HepG2 (cell line): ENCODE data around the gene PROX1. TPM values are rescaled to one million over a fixed set of nuclear protein-coding genes. Genes with fewer than 3 reads are reported as not detected.

Source experiments
- AHDC1 ChIP-seq: sonication (generic); formaldehyde crosslinking; IDR thresholded peaks from 2 replicates; pipeline ENCODE4 v1.5.1; 2020; ENCODE audit warnings: mild to moderate bottlenecking, missing genetic modification reagents, borderline replicate concordance
- ELF1 ChIP-seq: sonication (generic); formaldehyde crosslinking; IDR thresholded peaks from 2 replicates; pipeline ENCODE4 v1.4.0; 2020; ENCODE audit warnings: missing genetic modification reagents
- ELF3 ChIP-seq: IDR thresholded peaks from 2 replicates; pipeline ENCODE4 v1.6.1; 2016; ENCODE audit warnings: missing genetic modification reagents, missing compliant biosample characterization
- FOXK1 ChIP-seq: sonication (generic); formaldehyde crosslinking; IDR thresholded peaks from 2 replicates; pipeline ENCODE4 v1.4.0; 2020; ENCODE audit warnings: low read depth, missing genetic modification reagents, borderline replicate concordance
- KDM5A ChIP-seq: fragments of 200-600 bp; sonication (generic); IDR thresholded peaks from 2 replicates; pipeline ENCODE4 v1.7.0; 2018; ENCODE audit warnings: antibody characterized with exemption, mild to moderate bottlenecking, low read length, borderline replicate concordance
- MAFG ChIP-seq: sonication (generic); formaldehyde crosslinking; IDR thresholded peaks from 2 replicates; pipeline ENCODE4 v1.5.1; 2020; ENCODE audit warnings: mild to moderate bottlenecking, missing genetic modification reagents
- NFIC ChIP-seq: IDR thresholded peaks from 2 replicates; pipeline ENCODE4 v1.6.1; 2012; ENCODE audit warnings: mild to moderate bottlenecking, low read length, inconsistent platforms
- SIN3A ChIP-seq: IDR thresholded peaks from 2 replicates; pipeline ENCODE4 v1.6.1; 2011; ENCODE audit warnings: low read depth, mild to moderate bottlenecking, control low read depth, low read length, borderline replicate concordance
- TBL1XR1 ChIP-seq: fragments of 150-350 bp; IDR thresholded peaks from 2 replicates; pipeline ENCODE4 v1.6.1; 2014; ENCODE audit warnings: borderline replicate concordance, low read length; ENCODE audit not compliant: partially characterized antibody
- ZFYVE20 ChIP-seq: sonication (generic); formaldehyde crosslinking; IDR thresholded peaks from 2 replicates; pipeline ENCODE4 v1.8.0; 2023; ENCODE audit warnings: low read depth, mild to moderate bottlenecking, moderate library complexity, missing genetic modification reagents, borderline replicate concordance
- ZHX2 ChIP-seq, 2 experiments: sonication (generic) in 1 of 2; formaldehyde crosslinking in 1 of 2; IDR thresholded peaks; 2 replicates each; pipeline versions ENCODE4 v1.6.1 to v1.9.0; 2014 to 2022; ENCODE audit warnings: antibody characterized with exemption in 1 of 2, borderline replicate concordance in 1 of 2, inconsistent platforms in 1 of 2, low read depth in 1 of 2, missing genetic modification reagents in 1 of 2
- ZNF160 ChIP-seq: sonication (generic); formaldehyde crosslinking; IDR thresholded peaks from 2 replicates; pipeline ENCODE4 v1.8.0; 2022; ENCODE audit warnings: mild to moderate bottlenecking, inconsistent platforms, missing genetic modification reagents
- ZNF510 ChIP-seq: sonication (generic); formaldehyde crosslinking; IDR thresholded peaks from 2 replicates; pipeline ENCODE4 v1.4.0; 2020; ENCODE audit warnings: low read depth, mild to moderate bottlenecking, missing genetic modification reagents
- ZNF660 ChIP-seq: sonication (generic); formaldehyde crosslinking; IDR thresholded peaks from 2 replicates; pipeline ENCODE4 v1.5.1; 2020; ENCODE audit warnings: mild to moderate bottlenecking, low read depth, missing genetic modification reagents, borderline replicate concordance
- ZZZ3 ChIP-seq: sonication (generic); formaldehyde crosslinking; IDR thresholded peaks from 2 replicates; pipeline ENCODE4 v1.4.0; 2020; ENCODE audit warnings: missing genetic modification reagents, mild to moderate bottlenecking, borderline replicate concordance
- polyA plus RNA-seq, 8 experiments: library from polyadenylated mRNA; depleted of rRNA in 3 of 8; stranded (reverse) in 7 of 8; unstranded in 1 of 8; fragments of >200 nt; fragmentation: Illumina TruSeq in 4 of 8; extraction: Trizol in 4 of 8; gene quantifications; 2 replicates each; pipeline versions ENCODE4 v1.2.1 to v1.2.3, GENCODE V29; 2011 to 2016; ENCODE audit warnings: low read depth in 4 of 8, missing spikeins in 1 of 8, mixed read lengths in 1 of 8; ENCODE audit not compliant: insufficient read depth in 1 of 8
- total RNA-seq, 5 experiments: library from RNA; depleted of rRNA; stranded (reverse); fragments of >200 nt; fragmentation: Illumina TruSeq; extraction: Trizol; gene quantifications; 2 replicates each; pipeline ENCODE4 v1.2.3, GENCODE V29; 2016; ENCODE audit warnings: low read depth in 1 of 5
- TF ChIP-seq, protein P1 (sequence below): sonication (generic); formaldehyde crosslinking; IDR thresholded peaks from 2 replicates; pipeline ENCODE4 v1.9.0; 2022; ENCODE audit warnings: low read depth, missing genetic modification reagents

The PROX1 gene
- total and polyA plus RNA-seq, 2 of the 13 experiments (the other 11 are each of a cell fraction or from before 2014, with no cell fraction given), result 12.3 to 30.2 TPM

- TF ChIP-seq AHDC1 (CRISPR knock-in tag) (peak; percentile 81; the same call in 1 of the 2 replicates), ZNF160 (CRISPR knock-in tag) (no peak), SIN3A (no peak), ZFYVE20 (CRISPR knock-in tag) (no peak), ZZZ3 (CRISPR knock-in tag) (no peak), ELF1 (CRISPR knock-in tag) (no peak), ELF3 (CRISPR knock-in tag) (peak; percentile 67; the same call in 1 of the 2 replicates), ZHX2 (IDR thresholded peaks at IDR 0.05; ENCODE audit: low read depth) (no peak), ZHX2 (CRISPR knock-in tag; IDR thresholded peaks at IDR 0.05; ENCODE audit: borderline replicate concordance) (no peak), KDM5A (no peak), FOXK1 (CRISPR knock-in tag) (peak; percentile 66; the same call in 1 of the 2 replicates), MAFG (no peak), ZNF660 (no peak), TBL1XR1 (no peak), NFIC (0 out of 2 replicates have a peak, but pooled peaks have one; percentile 53), ZNF510 (CRISPR knock-in tag) (no peak)
- TF ChIP-seq, protein P1, sequence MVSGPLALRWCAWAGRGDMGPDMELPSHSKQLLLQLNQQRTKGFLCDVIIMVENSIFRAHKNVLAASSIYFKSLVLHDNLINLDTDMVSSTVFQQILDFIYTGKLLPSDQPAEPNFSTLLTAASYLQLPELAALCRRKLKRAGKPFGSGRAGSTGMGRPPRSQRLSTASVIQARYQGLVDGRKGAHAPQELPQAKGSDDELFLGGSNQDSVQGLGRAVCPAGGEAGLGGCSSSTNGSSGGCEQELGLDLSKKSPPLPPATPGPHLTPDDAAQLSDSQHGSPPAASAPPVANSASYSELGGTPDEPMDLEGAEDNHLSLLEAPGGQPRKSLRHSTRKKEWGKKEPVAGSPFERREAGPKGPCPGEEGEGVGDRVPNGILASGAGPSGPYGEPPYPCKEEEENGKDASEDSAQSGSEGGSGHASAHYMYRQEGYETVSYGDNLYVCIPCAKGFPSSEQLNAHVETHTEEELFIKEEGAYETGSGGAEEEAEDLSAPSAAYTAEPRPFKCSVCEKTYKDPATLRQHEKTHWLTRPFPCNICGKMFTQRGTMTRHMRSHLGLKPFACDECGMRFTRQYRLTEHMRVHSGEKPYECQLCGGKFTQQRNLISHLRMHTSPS (CRISPR knock-in tag), result no peak
Observed at GRCh38 chr1:214002472-214002871, 14.7 kb downstream of the PROX1 start (continued).
